ENCODE results near the gene PAPLN. TPM values are rescaled to one million over a fixed set of nuclear protein-coding genes. Genes with fewer than 3 reads are reported as not detected.
A peak's percentile ranks its signal among the peaks of the same experiment; 100 is the strongest.

Gene PAPLN, protein sequence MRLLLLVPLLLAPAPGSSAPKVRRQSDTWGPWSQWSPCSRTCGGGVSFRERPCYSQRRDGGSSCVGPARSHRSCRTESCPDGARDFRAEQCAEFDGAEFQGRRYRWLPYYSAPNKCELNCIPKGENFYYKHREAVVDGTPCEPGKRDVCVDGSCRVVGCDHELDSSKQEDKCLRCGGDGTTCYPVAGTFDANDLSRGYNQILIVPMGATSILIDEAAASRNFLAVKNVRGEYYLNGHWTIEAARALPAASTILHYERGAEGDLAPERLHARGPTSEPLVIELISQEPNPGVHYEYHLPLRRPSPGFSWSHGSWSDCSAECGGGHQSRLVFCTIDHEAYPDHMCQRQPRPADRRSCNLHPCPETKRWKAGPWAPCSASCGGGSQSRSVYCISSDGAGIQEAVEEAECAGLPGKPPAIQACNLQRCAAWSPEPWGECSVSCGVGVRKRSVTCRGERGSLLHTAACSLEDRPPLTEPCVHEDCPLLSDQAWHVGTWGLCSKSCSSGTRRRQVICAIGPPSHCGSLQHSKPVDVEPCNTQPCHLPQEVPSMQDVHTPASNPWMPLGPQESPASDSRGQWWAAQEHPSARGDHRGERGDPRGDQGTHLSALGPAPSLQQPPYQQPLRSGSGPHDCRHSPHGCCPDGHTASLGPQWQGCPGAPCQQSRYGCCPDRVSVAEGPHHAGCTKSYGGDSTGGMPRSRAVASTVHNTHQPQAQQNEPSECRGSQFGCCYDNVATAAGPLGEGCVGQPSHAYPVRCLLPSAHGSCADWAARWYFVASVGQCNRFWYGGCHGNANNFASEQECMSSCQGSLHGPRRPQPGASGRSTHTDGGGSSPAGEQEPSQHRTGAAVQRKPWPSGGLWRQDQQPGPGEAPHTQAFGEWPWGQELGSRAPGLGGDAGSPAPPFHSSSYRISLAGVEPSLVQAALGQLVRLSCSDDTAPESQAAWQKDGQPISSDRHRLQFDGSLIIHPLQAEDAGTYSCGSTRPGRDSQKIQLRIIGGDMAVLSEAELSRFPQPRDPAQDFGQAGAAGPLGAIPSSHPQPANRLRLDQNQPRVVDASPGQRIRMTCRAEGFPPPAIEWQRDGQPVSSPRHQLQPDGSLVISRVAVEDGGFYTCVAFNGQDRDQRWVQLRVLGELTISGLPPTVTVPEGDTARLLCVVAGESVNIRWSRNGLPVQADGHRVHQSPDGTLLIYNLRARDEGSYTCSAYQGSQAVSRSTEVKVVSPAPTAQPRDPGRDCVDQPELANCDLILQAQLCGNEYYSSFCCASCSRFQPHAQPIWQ
- total RNA-seq (10.1 and 13.4 TPM in 2 replicates), polyA plus RNA-seq (7.6 and 8.2 TPM in 2 replicates)

DNA sequence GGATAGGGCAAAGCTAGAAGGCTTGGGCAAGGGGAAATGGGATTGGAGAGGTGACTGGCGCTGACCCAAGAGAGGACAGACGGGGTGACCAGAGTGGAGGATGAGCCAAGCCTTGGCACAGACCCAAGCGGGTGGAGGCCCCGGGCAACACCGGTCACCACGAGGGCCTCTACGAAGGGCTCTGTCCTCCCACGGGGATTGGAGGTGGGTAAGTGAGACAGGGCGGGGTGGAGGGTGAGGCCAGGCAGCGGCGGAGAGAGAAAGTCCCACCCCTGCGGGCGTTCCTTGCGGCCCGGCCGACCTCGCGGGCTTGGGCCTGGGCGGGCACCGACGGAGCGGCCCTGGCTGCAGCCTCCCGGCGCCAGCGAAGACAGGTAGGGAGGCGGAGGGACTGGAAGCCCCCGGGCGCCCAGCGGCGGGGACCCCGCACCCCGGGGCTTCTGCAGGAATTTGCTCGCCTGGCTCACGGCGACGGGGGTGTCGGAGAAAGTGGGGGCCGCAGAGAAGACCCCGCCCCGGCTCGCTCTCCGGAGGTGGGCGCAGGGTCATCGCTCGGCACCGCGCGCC is at the start of gene PAPLN:
Gene PAPLN, plus strand, starts transcription at position 288 of the 567 bp plus-strand sequence. CDS start 2,273 bp downstream, outside the sequence.
- no peaks in the 10 kb centered on the region for H4K20me1 ChIP-seq (ENCODE audit: insufficient read depth, poor library complexity, severe bottlenecking)

DNA sequence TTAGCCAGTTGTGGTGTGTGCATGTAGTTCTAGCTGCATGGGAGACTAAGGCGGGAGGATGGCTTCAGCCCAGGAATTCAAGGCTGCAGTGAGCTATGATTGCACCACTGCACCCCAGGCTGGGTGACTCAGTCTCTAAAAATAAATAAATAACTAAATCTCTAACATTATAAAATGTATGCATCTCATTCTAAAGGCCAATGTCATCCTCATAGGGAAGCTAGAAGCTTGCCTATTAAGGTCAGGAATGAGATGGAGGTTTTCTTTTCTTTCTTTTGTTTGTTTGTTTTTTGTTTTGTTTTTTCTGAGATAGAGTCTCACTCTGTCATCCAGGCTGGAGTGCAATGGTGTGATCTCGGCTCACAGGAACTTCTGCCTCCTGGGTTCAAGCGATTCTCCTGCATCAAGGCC is 48.8 kb upstream of the PAPLN start:
- Histone ChIP-seq H3K27ac (no peak overlapping the region), H3K36me3 (replicated peaks; ENCODE audit: insufficient read depth, low read depth) (no peaks in the 10 kb centered on the region), H3K9me2 (replicated peaks; ENCODE audit: insufficient read depth) (no peaks in the 10 kb centered on the region), H3K4me1 (ENCODE audit: insufficient read depth) (no peaks in the 10 kb centered on the region), H3K4me3 (no peak overlapping the region), H3K79me2 (no peaks in the 10 kb centered on the region), H3K27me3 (no peaks in the 10 kb centered on the region), H4K20me1 (ENCODE audit: insufficient read depth, poor library complexity, severe bottlenecking) (no peaks in the 10 kb centered on the region), H3K9me3 (ENCODE audit: low read depth) (no peaks in the 10 kb centered on the region), H3K4me2 (no peak overlapping the region), H2AFZ (no peak overlapping the region)
- 98% methylated on average over 3 of the region's 3 CpGs for WGBS (ENCODE audit: low lambda C conversion rate, missing lambda C conversion rate)
- DNase-seq (ENCODE audit: low spot score): no peak
- TF ChIP-seq EZH2 (IDR thresholded peaks at IDR 0.05; ENCODE audit: borderline replicate concordance): no peak

More for the DNA sequence above, at the start of gene PAPLN:
- H2AFZ ChIP-seq: peak within 1 kb of the TSS; percentile 79
- peak within 1 kb of the TSS; percentile 73 for H3K27ac ChIP-seq
- TF ChIP-seq EZH2 (IDR thresholded peaks at IDR 0.05; ENCODE audit: borderline replicate concordance) (no peak), EZH2phosphoT487 (IDR thresholded peaks at IDR 0.05; ENCODE audit: low read depth, severe bottlenecking, unreplicated experiment) (no peak)
- TF ChIP-seq, protein P1, sequence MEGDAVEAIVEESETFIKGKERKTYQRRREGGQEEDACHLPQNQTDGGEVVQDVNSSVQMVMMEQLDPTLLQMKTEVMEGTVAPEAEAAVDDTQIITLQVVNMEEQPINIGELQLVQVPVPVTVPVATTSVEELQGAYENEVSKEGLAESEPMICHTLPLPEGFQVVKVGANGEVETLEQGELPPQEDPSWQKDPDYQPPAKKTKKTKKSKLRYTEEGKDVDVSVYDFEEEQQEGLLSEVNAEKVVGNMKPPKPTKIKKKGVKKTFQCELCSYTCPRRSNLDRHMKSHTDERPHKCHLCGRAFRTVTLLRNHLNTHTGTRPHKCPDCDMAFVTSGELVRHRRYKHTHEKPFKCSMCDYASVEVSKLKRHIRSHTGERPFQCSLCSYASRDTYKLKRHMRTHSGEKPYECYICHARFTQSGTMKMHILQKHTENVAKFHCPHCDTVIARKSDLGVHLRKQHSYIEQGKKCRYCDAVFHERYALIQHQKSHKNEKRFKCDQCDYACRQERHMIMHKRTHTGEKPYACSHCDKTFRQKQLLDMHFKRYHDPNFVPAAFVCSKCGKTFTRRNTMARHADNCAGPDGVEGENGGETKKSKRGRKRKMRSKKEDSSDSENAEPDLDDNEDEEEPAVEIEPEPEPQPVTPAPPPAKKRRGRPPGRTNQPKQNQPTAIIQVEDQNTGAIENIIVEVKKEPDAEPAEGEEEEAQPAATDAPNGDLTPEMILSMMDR (IDR thresholded peaks at IDR 0.05; ENCODE audit: poor library complexity): no peak
- no peaks in the 10 kb centered on the region for H3K79me2 ChIP-seq
- no peaks in the 10 kb centered on the region for H3K9me2 ChIP-seq (replicated peaks; ENCODE audit: insufficient read depth)
- WGBS (ENCODE audit: low lambda C conversion rate, missing lambda C conversion rate): 7% methylated on average over 35 of the region's 48 CpGs
- peaks cover 56% of the 10 kb centered on the region for H3K4me1 ChIP-seq (ENCODE audit: insufficient read depth)
- no peaks in the 10 kb centered on the region for H3K9me3 ChIP-seq (ENCODE audit: low read depth)
- DNase-seq (ENCODE audit: low spot score): peak; percentile 62
- H3K4me2 ChIP-seq: peak within 1 kb of the TSS; percentile 97
- H3K36me3 ChIP-seq (replicated peaks; ENCODE audit: insufficient read depth, low read depth): no peaks in the 10 kb centered on the region
- H3K27me3 ChIP-seq: peaks cover 32% of the 10 kb centered on the region
- peak within 1 kb of the TSS; percentile 25 for H3K4me3 ChIP-seq

DNA sequence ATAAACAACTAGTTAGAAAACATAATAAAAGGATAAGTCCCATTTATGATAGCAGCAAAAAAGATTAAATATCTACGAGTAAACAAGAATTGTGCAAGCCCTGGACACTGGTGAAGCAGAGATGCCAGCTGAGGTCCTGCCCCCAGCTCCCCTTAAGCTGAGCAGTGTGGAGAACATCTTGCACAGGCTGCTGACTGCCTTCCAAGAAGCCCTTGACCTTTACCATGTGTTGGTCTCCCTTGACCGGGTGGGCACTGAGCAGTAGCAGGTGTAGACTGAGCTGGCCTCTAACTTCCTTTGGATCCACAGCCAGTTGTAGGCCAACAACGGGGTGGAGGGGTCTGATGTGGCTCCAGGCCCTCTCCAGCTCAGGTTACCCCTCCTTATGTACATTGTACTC is 47.7 kb upstream of the PAPLN start:
- Histone ChIP-seq H2AFZ (no peak overlapping the region), H3K4me1 (ENCODE audit: insufficient read depth) (no peaks in the 10 kb centered on the region), H3K9me2 (replicated peaks; ENCODE audit: insufficient read depth) (no peaks in the 10 kb centered on the region), H4K20me1 (ENCODE audit: insufficient read depth, poor library complexity, severe bottlenecking) (no peaks in the 10 kb centered on the region), H3K79me2 (no peaks in the 10 kb centered on the region), H3K27ac (no peak overlapping the region), H3K27me3 (no peaks in the 10 kb centered on the region), H3K9me3 (ENCODE audit: low read depth) (no peaks in the 10 kb centered on the region), H3K4me3 (no peak overlapping the region), H3K36me3 (replicated peaks; ENCODE audit: insufficient read depth, low read depth) (no peaks in the 10 kb centered on the region), H3K4me2 (no peak overlapping the region)
- TF ChIP-seq EZH2 (IDR thresholded peaks at IDR 0.05; ENCODE audit: borderline replicate concordance): no peak
- TF ChIP-seq EZH2phosphoT487 (IDR thresholded peaks at IDR 0.05; ENCODE audit: low read depth, severe bottlenecking, unreplicated experiment): no peak
- TF ChIP-seq, protein P1 (IDR thresholded peaks at IDR 0.05; ENCODE audit: poor library complexity): no peak
- 98% methylated on average over 3 of the region's 3 CpGs for WGBS (ENCODE audit: low lambda C conversion rate, missing lambda C conversion rate)
- no peak for DNase-seq (ENCODE audit: low spot score)

Measured in hepatocyte (in vitro differentiated cells).